ENCODE measurements around the gene FABP7.
"Not testable (repeated sequence)": the region's sequence is repeated elsewhere in the genome, so short reads cannot be mapped to it uniquely, and the experiment has no call there.

FABP7 gene

DNA sequence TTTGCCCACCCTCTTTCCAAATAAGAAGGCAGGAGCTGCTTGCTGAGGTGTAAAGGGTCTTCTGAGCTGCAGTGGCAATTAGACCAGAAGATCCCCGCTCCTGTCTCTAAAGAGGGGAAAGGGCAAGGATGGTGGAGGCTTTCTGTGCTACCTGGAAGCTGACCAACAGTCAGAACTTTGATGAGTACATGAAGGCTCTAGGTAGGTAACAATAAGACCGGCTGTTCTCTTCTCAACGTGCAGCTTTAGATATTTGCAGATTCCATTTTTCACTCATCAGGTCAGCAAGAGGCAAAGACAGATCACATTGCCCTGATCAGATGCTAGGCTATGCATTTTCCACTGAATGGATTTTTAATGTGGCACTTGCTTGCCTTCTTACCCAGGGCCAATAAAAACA is at the start of gene FABP7:
Gene FABP7 (plus strand): TSS at position 50 of the 400 bp plus-strand sequence. CDS start 79 bp downstream, at position 129.
- FAIRE-seq (no peak), DNase-seq (ENCODE audit: low spot score) (no peak)

DNA sequence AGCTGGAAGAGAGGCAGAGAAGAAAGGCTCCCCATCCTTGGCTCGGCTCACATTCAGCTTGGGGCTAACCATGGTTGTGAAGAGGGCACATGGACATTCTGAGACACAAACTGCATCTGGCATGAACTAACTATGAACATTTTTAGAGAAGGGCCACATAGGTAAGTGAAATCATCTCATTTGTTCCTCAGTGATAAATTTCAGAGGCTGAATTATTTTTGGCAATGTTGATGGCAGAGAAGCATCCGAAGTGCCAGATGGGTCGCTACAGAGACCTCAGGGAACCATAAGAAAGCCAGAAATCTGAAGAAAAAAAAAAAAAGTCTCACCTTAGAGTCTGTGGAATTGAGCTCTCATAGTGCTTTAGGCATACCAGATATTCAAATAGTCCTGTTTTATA is 49.2 kb upstream of the FABP7 start:
- FAIRE-seq = no peak
- DNase-seq (ENCODE audit: low spot score) = no peak

DNA sequence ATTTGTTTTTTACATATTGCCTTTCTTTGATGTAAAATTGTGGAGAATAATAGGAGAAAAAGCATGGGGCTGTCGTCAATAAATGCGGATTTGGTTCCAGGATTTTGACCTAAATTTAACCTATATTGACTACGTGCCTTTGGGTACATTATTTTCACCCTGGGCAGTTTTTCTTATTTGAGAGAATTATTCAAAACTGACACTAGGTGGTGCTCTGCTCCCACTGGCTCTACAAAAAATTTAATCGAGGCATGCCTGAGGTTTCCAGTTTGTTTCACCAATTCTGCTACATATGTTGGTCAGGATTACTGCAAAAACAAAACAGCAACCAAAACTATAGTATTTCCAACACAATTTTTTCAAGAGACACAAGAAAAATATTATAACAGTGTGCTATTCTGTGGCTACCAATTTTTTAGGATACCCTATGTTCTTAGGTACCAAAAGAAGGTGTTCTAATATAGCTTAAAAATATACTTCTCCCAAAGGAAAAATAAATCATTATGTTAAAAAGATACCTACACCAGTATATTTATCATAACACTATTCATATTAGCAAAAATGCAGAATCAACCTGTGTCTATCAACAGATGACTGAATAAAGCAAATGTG is 48.6 kb upstream of the FABP7 start:
- FAIRE-seq (peak; percentile 52), DNase-seq (ENCODE audit: low spot score) (peak; percentile 10)

DNA sequence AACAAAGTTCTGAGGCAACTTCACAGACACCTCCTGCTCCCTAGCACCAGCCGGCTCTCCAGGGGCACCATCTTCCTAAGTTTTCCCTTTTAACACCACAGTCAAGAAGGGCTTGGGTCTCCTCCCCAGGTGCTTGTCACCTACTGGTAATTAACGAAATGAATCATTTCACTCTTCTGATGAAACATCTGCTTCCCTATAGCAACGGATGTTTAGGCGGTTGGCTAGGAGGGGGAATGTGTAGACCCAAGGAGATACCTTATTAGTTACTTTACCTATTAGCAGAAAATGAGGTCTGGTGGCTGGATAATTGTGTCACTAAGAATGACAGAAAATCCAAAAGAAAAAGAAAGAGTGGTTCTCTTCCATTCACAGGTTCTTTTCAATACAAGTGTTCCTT is 46.3 kb upstream of the FABP7 start:
- DNase-seq (ENCODE audit: low spot score) (no peak), FAIRE-seq (no peak)

DNA sequence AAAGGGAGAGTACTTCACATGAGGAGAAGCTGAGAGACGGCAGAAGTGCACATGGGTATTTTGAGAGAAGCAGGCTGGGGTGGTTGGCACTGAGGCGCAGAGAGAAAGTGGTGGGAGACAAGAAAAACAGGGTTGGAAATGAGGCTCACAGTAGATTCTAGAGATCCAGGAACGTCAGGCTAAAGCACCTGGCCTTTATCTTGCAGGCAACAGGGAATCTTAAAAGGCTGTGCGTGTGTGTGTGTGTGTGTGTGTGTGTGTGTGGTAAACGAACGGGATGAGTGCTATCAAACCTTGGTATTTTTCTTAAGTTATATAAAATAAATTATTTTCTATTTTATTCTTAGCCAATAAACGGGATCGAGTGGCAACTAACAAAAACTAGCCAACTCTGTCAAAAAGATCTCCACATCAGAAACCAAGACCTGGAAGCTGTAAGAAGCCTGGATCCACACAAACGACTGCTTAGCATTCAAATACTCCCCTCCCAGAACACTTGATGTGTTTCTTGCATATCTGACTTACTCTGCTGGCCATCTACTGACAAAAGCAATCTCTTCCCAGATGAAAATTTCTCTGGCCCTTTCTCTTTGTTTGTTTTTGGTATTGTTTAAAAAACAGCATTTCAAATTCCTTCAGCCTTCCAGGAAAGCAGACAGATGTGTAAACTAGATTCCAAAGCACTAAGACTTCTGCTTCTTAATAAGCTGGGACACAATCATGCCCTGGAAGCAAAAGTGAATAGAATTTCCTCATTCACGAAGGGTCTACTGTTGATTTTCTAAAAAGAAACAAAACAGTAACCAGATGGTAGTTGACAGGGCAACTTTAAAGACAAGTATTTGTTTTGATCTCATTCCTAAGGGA is 44.8 kb upstream of the FABP7 start:
- FAIRE-seq (no peak), DNase-seq (ENCODE audit: low spot score) (no peak)

DNA sequence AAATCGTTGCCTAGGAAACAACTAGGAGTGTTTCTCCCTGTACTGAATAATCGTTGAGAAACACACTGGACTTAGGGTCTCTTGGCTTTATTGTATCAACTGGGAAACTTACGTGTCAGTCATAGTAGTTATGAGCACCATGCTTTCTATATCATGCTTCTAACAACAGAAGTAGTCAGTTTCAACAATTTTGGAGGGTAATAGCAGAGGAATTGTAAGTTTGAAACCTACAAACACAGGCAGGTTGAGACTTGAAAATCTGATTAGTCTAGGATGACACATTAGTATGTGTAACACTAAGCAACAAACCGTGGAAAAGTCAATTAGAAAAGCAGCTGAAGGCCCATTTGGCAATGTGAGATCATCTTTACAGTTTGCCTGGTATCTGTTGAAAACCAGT is 43.9 kb upstream of the FABP7 start:
- DNase-seq (ENCODE audit: low spot score) (no peak), FAIRE-seq (no peak)

DNA sequence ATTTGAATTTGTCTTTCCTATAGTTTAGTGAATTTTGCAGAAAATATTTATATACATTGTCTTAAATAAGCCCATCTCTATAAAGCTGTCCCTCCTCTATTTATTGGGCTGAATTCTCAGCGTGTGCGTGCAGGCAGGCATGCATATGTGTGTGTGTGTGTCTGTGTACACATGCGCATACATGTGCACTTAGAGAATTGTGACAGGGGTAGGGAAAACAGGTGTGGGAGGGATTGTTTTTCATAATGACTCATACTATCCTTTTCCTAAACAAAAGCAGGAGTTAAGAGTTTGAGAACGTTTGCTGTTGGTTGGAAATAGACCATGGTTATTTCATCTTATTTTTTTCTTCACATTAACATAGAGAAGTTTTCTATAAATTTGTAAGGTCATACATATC is 43.4 kb upstream of the FABP7 start:
- DNase-seq (ENCODE audit: low spot score) (no peak), FAIRE-seq (no peak)

DNA sequence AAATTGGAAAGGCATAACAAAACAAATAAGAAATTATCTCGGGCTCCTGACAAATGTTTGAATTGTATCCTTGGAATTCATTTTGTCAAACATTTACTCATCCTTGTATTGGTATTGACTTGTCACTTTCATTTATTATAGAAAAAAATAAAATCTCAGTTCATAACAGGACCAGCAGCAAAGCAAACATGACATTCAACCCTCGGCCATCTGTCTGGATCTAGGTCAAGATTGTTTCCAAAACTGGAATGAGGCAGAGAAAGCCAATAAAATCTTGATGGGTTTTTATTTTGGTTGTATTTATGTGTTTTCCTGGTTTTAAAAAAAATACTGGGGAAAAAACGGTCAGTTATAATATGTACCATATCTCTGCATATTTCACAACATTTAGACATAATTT is 42.9 kb upstream of the FABP7 start:
- FAIRE-seq = no peak
- DNase-seq (ENCODE audit: low spot score) = no peak

DNA sequence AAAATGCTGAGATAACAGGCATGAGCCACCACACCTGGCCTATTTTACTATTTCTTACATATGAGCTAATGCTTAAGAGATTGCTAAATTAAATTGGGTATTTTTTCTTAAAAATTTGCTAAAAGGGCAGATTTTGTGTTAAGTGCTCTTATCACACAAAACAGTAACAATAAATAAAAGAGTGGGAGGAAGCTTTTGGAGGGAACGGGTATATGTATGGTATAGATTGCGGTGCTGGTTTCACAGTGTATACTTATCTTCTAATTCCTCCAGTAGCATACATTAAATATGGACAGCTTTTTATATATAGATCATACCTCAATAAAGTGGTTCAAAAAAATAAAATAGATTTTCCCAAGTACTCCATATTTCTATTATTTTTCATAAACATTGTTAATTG is 39.4 kb upstream of the FABP7 start:
- DNase-seq (ENCODE audit: low spot score) = no peak
- FAIRE-seq = no peak

DNA sequence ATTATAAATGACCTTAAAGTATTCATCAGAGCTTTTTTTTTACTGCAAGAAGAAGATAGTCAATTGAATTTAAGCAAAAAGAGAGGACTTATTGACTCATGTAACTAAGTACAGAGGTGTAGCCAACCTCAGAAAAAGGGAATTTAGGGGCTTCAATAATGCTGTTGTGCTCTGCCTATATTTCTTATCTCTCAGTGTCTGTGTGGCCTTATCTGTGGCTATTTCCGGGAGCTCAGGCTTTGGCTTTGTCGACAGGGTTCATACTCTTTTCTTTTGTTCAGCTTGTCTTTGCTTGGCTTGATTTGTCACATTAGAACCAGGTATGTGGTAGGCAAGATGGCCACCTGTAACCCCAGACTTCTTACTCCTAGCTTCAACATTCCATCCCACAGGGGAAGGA is 38.6 kb upstream of the FABP7 start:
- FAIRE-seq = no peak
- DNase-seq (ENCODE audit: low spot score) = no peak

DNA sequence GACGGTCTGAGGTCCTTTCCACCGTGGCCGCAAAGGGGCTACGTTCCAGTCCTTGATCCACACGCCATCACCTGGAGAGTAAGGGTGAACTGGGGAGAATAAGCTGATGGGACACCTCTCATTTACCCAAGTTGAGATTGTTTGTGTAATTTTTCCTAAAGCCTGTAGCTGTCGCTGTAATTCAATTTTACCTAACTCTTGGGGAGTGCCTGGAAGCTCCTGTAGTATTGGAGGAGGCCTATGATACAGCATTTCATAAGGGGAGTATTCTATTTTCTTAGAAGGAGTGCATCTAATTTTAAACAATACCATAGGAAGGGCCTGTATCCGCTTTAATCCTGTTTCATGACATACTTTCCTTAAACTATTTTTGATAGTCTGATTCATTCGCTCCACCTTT is 35.3 kb upstream of the FABP7 start:
- not testable (repeated sequence) for DNase-seq (ENCODE audit: low spot score); FAIRE-seq

DNA sequence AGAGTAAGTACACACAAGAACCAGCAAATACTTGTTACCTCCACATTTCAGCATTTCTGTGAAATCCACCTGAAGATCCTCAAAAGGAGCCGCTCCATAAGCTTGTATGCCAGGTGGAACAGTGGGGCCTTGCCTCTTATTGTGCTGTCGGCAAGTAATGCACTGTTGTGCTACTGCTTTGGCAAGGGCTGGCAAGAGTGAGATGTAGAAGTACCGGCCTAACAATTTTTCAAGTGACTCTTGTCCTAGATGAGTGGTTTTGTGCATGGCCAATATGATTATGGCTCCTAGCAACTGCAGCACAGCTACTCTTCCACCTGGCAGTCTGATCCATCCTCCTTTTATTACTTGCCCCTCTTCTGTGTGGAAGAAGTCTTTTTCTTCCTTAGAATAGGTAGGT is 34.7 kb upstream of the FABP7 start:
- FAIRE-seq; DNase-seq (ENCODE audit: low spot score): not testable (repeated sequence)

DNA sequence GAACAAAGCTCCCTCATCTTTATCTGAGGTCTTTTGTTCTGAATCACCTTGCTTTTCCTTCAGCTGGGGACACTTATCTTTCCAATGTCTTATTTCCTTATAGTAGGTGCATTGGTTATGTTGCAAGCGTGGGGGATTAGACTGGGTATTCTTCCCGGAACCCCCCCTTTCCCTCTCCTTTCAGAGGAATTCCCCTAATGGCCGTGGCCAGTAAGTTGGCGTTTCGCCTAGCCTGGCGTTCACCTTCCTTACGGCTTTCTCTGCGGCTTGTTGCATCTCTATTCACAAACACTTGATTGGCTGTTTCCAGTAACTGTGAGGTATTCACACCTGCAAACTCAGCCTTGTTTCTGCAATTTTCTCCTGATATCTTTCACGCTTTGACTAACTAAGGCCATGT is 32.8 kb upstream of the FABP7 start:
- FAIRE-seq = no peak
- DNase-seq (ENCODE audit: low spot score) = no peak

DNA sequence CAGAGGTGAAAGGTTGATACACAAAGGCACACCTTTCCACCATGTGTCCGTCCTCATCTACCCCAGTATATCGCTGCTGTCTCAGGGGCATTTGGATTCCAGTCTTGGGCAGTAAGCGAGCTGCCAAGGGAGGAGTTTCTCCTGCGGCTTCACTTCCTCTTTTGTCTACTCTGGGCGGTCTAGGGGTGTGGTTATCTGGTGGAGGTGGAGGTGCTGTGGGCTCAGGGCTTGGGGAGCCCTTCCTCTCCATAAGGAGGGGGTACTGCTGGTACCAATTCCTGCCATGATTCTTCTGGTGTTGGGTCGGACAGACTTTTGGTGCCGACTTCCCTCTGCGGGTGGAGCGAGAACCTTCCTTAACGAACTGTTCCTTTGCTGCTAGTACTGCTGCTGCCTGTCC is 31.9 kb upstream of the FABP7 start:
- FAIRE-seq = no peak
- DNase-seq (ENCODE audit: low spot score) = no peak

DNA sequence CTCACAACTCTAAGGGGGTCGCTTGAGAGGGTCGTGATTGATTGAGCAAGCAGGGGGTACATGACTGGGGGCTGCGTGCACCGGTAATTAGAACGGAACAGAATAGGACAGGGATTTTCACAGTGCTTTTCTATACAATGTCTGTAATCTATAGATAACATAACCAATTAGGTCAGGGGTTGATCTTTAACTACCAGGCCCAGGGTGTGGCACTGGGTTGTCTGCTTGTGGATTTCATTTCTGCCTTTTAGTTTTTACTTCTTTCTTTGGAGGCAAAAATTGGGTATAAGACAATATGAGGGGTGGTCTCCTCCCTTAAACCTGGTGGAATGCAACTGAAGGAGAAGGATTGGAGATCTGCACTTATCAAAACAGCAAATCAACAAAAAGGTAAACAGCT is 30.6 kb upstream of the FABP7 start:
- not testable (repeated sequence) for DNase-seq (ENCODE audit: low spot score); FAIRE-seq

DNA sequence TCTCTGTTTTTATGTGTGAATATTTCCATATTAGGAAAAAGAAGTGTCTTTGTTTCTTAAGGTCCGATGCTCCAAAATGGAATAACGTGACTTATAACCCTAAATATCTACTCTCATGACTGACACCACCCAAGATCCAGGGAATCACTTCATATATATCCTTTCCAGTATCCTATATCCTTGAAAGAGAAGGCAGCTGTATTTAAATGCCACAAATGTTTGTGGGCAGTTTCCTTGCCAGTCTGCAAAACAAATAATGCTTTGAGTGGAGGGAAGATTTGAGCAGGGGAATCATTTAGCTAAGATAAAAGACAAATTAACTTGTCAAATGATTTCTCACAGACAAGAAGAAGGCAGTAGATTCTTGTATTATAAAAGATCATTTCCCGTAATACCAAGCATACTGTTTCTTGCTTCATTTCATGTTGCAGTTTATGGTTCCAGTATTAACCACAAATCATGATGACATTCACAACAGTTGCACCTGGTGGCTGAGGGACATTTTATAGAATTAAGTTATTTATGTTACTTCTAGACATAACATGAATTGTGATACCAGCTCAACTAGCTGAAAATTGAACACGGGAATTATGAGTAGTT is 30.0 kb upstream of the FABP7 start:
- no peak for DNase-seq (ENCODE audit: low spot score)
- FAIRE-seq = no peak

DNA sequence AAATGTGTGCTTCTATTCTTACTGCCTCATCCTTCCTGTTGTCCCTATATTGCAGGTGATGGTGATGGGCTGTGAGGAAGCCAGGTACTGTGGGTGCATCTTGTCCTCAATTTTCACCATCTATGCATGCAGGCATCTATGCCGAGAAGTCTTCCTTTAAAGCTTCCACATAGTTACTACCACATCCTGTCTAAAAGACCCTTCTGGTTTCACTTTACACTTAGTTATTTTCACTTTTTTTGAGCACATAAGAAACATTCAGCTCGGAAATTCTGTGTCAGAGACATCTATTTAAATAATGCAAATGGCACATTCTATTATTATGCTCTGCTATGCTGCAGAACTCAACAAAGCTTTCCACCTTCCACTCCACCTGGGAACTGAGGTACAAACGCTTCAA is 28.2 kb upstream of the FABP7 start:
- DNase-seq (ENCODE audit: low spot score) (no peak), FAIRE-seq (no peak)

DNA sequence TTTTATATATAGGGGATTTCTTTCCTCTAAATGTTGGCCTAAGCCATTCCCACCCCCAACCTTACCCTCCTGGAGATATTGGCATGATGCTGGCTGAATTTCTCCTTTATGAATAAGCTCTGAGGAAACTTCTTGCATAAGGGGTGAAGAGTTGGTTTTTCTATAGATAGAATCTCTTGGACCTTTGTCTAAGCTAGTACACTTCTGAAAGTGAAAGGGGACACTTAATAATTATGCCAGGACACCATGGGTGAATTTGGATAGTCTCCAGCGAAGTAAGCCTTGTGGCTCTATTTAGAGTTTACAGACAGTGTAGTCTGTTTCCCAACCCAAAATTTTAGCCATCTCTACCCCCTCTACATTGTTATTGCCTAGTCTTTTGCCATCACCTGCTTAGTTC is 27.1 kb upstream of the FABP7 start:
- FAIRE-seq = no peak
- DNase-seq (ENCODE audit: low spot score) = no peak

DNA sequence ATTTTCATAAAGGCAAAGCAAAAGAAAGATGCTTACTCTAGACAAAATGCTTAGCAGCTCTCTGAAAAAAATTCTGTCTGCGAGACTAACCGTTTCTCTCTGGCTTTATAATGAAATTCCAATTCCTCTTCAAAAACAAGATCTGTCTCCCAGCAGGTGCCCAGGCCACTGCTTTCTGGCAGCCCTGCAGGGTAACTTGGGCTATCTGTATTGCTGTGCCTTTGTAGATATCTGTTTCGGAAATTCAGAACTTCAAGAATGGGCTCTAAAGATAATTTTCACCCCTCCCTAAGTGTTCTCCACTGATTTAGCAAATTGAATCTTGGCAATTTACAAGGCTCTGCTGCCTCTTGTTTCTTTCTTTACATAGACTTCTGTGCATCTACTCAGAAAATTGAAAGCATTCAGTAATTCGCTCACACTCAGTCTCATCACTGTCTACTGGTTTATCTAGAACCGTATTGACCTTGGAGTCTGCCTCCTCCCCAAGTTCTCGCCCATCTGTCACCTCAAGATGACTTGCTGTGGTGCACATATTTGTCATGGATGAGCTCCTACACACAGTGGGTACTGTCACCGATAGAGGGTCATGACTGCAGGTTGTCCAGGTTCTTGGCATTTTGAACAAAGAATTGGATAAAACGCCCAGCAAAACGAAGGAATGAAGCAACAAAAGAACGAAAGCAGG is 26.4 kb upstream of the FABP7 start:
- DNase-seq (ENCODE audit: low spot score) (no peak), FAIRE-seq (no peak)

DNA sequence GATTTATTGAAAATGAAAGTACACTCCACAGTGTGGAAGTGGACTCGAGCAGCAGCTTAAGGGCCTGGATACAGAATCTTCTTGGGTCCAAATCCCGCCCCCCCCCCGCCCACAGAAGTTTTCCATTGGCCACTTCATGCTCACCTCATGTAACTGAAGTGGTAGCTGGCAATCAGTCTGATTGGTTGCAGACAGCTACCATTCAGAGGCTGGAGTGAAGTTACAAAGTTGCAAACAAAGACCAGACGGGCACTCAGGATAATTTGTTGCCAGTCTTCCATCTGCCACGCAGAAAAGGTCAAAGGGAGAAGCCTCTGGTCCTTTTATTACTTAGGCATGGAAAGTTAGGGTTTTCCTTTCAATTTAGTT is 25.8 kb upstream of the FABP7 start:
- FAIRE-seq (no peak), DNase-seq (ENCODE audit: low spot score) (no peak)

DNA sequence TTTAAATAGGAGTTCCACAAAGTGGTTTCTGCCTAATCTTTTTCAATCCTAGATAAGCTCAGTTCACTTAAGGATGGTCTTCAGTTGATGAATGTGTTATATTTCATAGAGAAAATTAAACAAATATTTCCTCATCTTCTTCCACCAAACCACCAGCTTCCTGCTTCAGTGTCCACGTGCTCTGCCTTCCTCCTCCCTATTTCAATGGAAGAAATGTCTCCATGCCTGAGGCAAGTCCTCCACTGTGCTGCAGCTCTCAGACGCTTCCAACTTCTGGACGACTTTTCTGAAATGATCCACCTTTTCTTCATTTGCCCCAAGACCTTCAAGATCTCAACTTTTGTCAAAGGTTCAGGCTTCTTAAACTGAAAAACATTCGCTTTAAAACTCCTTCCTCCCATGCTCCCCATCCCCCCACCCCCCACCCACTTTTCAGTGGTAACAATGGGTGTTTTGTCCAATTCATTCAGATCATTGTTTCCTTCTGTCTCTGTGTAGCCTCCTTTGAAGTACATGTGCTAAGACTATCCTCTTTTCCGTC is 25.3 kb upstream of the FABP7 start:
- DNase-seq (ENCODE audit: low spot score) = no peak
- FAIRE-seq = no peak

DNA sequence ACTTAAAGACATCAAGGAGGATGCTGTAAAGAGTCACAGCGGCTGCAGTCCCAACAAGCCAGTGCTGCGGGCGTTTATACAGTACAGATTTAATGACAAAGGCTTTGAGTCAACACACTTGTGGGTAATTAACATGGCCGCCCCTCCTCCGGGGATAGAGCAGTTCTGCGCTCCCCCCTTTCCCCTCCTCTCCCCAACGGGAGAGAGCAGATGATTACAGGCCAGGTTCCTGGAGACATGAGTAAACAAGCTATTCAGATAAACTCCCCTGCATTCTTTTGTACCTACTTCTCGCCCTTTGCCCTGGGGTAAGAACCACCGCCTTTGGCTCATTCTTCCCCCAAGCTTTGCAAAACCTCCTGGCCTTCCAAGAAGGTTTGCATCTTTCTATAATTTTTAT is 23.6 kb upstream of the FABP7 start:
- DNase-seq (ENCODE audit: low spot score) = no peak
- FAIRE-seq = no peak

Measured in RCC 7860 (cell line).